A549 (cell line): Measurements from ENCODE around the gene HS6ST3. TPM values are rescaled to one million over a fixed set of nuclear protein-coding genes. Genes with fewer than 3 reads are reported as not detected.

ENCODE experiments used
- ATAC-seq, 2 experiments: fragments of 200-7000 bp in 1 of 2; fragments of >200 bp in 1 of 2; cut with Nextera tagmentation in 1 of 2; cut with Tn5 transposase in 1 of 2; 3 replicates each; pipeline versions ENCODE4 v1.8.0 to v1.9.1; 2018 to 2020; ENCODE audit warnings: mild to moderate bottlenecking in 1 of 2, moderate library complexity in 1 of 2
- CTCF ChIA-PET: fragments of 300-600 bp; sonication (Branson Sonifier 250); formaldehyde crosslinking; extraction: SDS; loops from one replicate; lab custom pipeline; 2021; ENCODE audit warnings: antibody characterized with exemption, inconsistent platforms; lab: Yijun Ruan, JAX
- POLR2A ChIA-PET: fragments of 350-600 bp; formaldehyde crosslinking; extraction: SDS; loops from one replicate; lab custom pipeline; 2021; ENCODE audit warnings: antibody characterized with exemption, inconsistent platforms; lab: Yijun Ruan, JAX
- DNase-seq, 2 experiments: peaks; one replicate each; pipeline versions ENCODE4 v3.0.0 to v3.0.0-alpha.2; 2011 to 2016; ENCODE audit warnings: low read depth in 1 of 2, low spot score in 1 of 2
- FAIRE-seq: peaks from 2 replicates; lab custom pipeline; 2011; peaks lifted over from hg19 to GRCh38; lab: Jason Lieb, UNC
- H3K27ac ChIP-seq, 2 experiments: fragments of >200 bp; sonication (Bioruptor Twin); formaldehyde crosslinking; 3 replicates each; pipeline ENCODE4 v1.5.1; 2016 to 2017
- H3K4me1 ChIP-seq: fragments of >200 bp; sonication (Bioruptor Twin); formaldehyde crosslinking; 3 replicates; pipeline ENCODE4 v1.6.1; 2016
- H3K4me2 ChIP-seq: fragments of >200 bp; sonication (Bioruptor Twin); formaldehyde crosslinking; 3 replicates; pipeline ENCODE4 v1.6.1; 2016
- H3K4me3 ChIP-seq: fragments of >200 bp; sonication (Bioruptor Twin); formaldehyde crosslinking; 3 replicates; pipeline ENCODE4 v1.5.1; 2016
- H3K9me3 ChIP-seq: fragments of >200 bp; sonication (Bioruptor Twin); formaldehyde crosslinking; 3 replicates; pipeline ENCODE4 v1.6.1; 2016
- ATOH8 ChIP-seq: fragments of 250-450 bp; sonication (Bioruptor Pico); IDR thresholded peaks from 2 replicates; pipeline ENCODE4 v1.5.0; 2020; ENCODE audit warnings: low read depth, mild to moderate bottlenecking, moderate library complexity
- CBX2 ChIP-seq: fragments of 200-600 bp; sonication (generic); IDR thresholded peaks from 2 replicates; pipeline ENCODE4 v1.6.1; 2016; ENCODE audit warnings: low read depth, mild to moderate bottlenecking, borderline replicate concordance
- CBX8 ChIP-seq: fragments of 200-600 bp; sonication (generic); IDR thresholded peaks from 2 replicates; pipeline ENCODE4 v1.6.1; 2016
- CEBPB ChIP-seq, 2 experiments: fragments of >200 bp in 1 of 2; sonication (Bioruptor Twin) in 1 of 2; formaldehyde crosslinking in 1 of 2; IDR thresholded peaks; 2 replicates each; pipeline ENCODE4 v1.6.1; 2012 to 2016
- CTCF ChIP-seq: fragments of >200 bp; sonication (Bioruptor Twin); formaldehyde crosslinking; IDR thresholded peaks from 3 replicates; pipeline ENCODE4 v1.5.1; 2016
- E2F6 ChIP-seq: IDR thresholded peaks from 2 replicates; pipeline ENCODE4 v1.6.1; 2012; ENCODE audit warnings: low read depth, borderline replicate concordance
- EHMT2 ChIP-seq: fragments of 200-600 bp; sonication (generic); IDR thresholded peaks from 2 replicates; pipeline ENCODE4 v1.6.1; 2016; ENCODE audit warnings: antibody characterized with exemption, low read depth, mild to moderate bottlenecking, moderate library complexity
- ELK1 ChIP-seq: fragments of 150-350 bp; IDR thresholded peaks from 2 replicates; pipeline ENCODE4 v1.6.1; 2014; ENCODE audit warnings: low read depth, mild to moderate bottlenecking, low read length
- FOXS1 ChIP-seq: fragments of 250-450 bp; sonication (Bioruptor Pico); IDR thresholded peaks from 2 replicates; pipeline ENCODE4 v1.5.0; 2020; ENCODE audit warnings: mild to moderate bottlenecking, moderate library complexity
- HDAC2 ChIP-seq: fragments of 200-600 bp; sonication (generic); IDR thresholded peaks from 2 replicates; pipeline ENCODE4 v1.6.1; 2016
- HEYL ChIP-seq: fragments of 250-450 bp; sonication (Bioruptor Pico); IDR thresholded peaks from 2 replicates; pipeline ENCODE4 v1.8.0; 2021; ENCODE audit warnings: mild to moderate bottlenecking, moderate library complexity
- HMGXB4 ChIP-seq: fragments of 250-450 bp; sonication (Bioruptor Pico); IDR thresholded peaks from 2 replicates; pipeline ENCODE4 v1.5.0; 2021; ENCODE audit warnings: mild to moderate bottlenecking, moderate library complexity, borderline replicate concordance
- HOXA7 ChIP-seq: fragments of 250-450 bp; sonication (Bioruptor Pico); IDR thresholded peaks from 2 replicates; pipeline ENCODE4 v1.5.0; 2020; ENCODE audit warnings: mild to moderate bottlenecking, moderate library complexity
- KDM1A ChIP-seq: fragments of 200-600 bp; sonication (generic); IDR thresholded peaks from 2 replicates; pipeline ENCODE4 v1.6.1; 2016; ENCODE audit warnings: low read depth, mild to moderate bottlenecking
- NFE2L2 ChIP-seq: fragments of 150-350 bp; conservative IDR thresholded peaks from 2 replicates; pipeline ENCODE4 v1.6.1; 2014; ENCODE audit warnings: low read length
- PHF8 ChIP-seq: fragments of 200-600 bp; sonication (generic); IDR thresholded peaks from 2 replicates; pipeline ENCODE4 v1.6.1; 2016; ENCODE audit warnings: low read depth, mild to moderate bottlenecking, antibody characterized with exemption, moderate library complexity, borderline replicate concordance
- POLR2AphosphoS2 ChIP-seq: conservative IDR thresholded peaks from 2 replicates; pipeline ENCODE4 v1.6.1; 2012; ENCODE audit warnings: low read length, improper control_type of control experiment, inconsistent platforms
- REST ChIP-seq: fragments of 200-600 bp; sonication (generic); IDR thresholded peaks from 2 replicates; pipeline ENCODE4 v1.6.1; 2016; ENCODE audit warnings: antibody characterized with exemption, mild to moderate bottlenecking, moderate library complexity
- RFX5 ChIP-seq: fragments of 450-650 bp; IDR thresholded peaks from 2 replicates; pipeline ENCODE4 v1.7.1; 2014; ENCODE audit warnings: antibody characterized with exemption, mild to moderate bottlenecking, moderate library complexity
- ZC3H11A ChIP-seq: fragments of 450-650 bp; IDR thresholded peaks from 2 replicates; pipeline ENCODE4 v1.6.1; 2014; ENCODE audit warnings: antibody characterized with exemption, mild to moderate bottlenecking
- WGBS: methylation state at CpG from one replicate; pipeline ENCODE4 v1.1.6; 2017; ENCODE audit errors: missing lambda C conversion rate; 5-methylcytosine and 5-hydroxymethylcytosine counted together
- polyA plus RNA-seq, 4 experiments: library from polyadenylated mRNA; depleted of rRNA in 3 of 4; stranded (reverse); fragments of >200 nt; fragmentation: RNase III in 1 of 4; extraction: RNeasy Plus Mini Kit Qiagen cat#74134 plus additional on column Dnase treatment in 1 of 4; gene quantifications; 2 replicates in 3 of 4; 3 replicates in 1 of 4; pipeline ENCODE4 v1.2.3, GENCODE V29; 2011 to 2017

The HS6ST3 gene
- polyA plus RNA-seq, 2 of the 4 experiments (the other 2 are of a cell fraction), result not detected

GRCh38 chr13:96338030-96338429, 248.1 kb downstream of the HS6ST3 start:
- H3K27ac ChIP-seq, result no peak overlapping the region
- CTCF ChIA-PET, result no interaction called here
- DNase-seq (no peak), ATAC-seq (no peak), FAIRE-seq (no peak)
- no peak overlapping the region for H3K4me3 ChIP-seq
- POLR2A ChIA-PET, result no interaction called here
- 8% methylated on average over 4 of the region's 4 CpGs for WGBS
- no peaks in the 10 kb centered on the region for H3K4me1 ChIP-seq
- no peaks in the 10 kb centered on the region for H3K9me3 ChIP-seq
- no peak for TF ChIP-seq RFX5
- no peak for TF ChIP-seq PHF8
- TF ChIP-seq CBX8, result no peak
- no peak for TF ChIP-seq HOXA7
- TF ChIP-seq FOXS1 (CRISPR knock-in tag), result no peak
- TF ChIP-seq CBX2, result no peak
- no peak for TF ChIP-seq POLR2AphosphoS2
- no peak for TF ChIP-seq NFE2L2
- TF ChIP-seq ATOH8, result no peak
- TF ChIP-seq ZC3H11A, result no peak
- no peak for TF ChIP-seq HMGXB4
- TF ChIP-seq ELK1, result no peak
- no peak for TF ChIP-seq HEYL (CRISPR knock-in tag)
- no peak for TF ChIP-seq CEBPB (IDR thresholded peaks at IDR 0.05)
- TF ChIP-seq CTCF, result no peak
- TF ChIP-seq E2F6, result no peak
- TF ChIP-seq KDM1A, result no peak
- TF ChIP-seq REST, result no peak
- TF ChIP-seq EHMT2, result no peak
- TF ChIP-seq HDAC2, result no peak
- no peak overlapping the region for H3K4me2 ChIP-seq
